ENCODE results near the gene CYSTM1. TPM values are rescaled to one million over a fixed set of nuclear protein-coding genes. Genes with fewer than 3 reads are reported as not detected.

CYSTM1 gene
- total RNA-seq, 2 experiments from 2014 or later, result 15.8 to 18.5 TPM

GRCh38 chr5:140208065-140208464, 33.1 kb downstream of the CYSTM1 start:
- no peak for TF ChIP-seq CTCF (IDR thresholded peaks at IDR 0.05)
- CTCF ChIA-PET, result no interaction called here
- Mint-ChIP-seq H3K4me1 (ENCODE audit: low read depth) (peaks cover 7% of the 10 kb centered on the region), H3K4me3 (no peak overlapping the region), H3K9me3 (no peaks in the 10 kb centered on the region), H3K27ac (no peak overlapping the region), H3K36me3 (ENCODE audit: low read depth) (no peaks in the 10 kb centered on the region), H3K27me3 (no peaks in the 10 kb centered on the region)
- no peak for ATAC-seq
- intact Hi-C loops (cut with micrococcal nuclease), result no loop called here
- POLR2A ChIA-PET, result no interaction called here
- DNase-seq, result no peak

GRCh38 chr5:140213370-140213983, 38.5 kb downstream of the CYSTM1 start:
- Mint-ChIP-seq H3K9me3 (no peaks in the 10 kb centered on the region), H3K4me1 (ENCODE audit: low read depth) (peaks cover 5% of the 10 kb centered on the region), H3K27me3 (no peaks in the 10 kb centered on the region), H3K4me3 (no peak overlapping the region), H3K27ac (no peak overlapping the region), H3K36me3 (ENCODE audit: low read depth) (no peaks in the 10 kb centered on the region)
- CTCF ChIA-PET, result interaction anchor here (0.6 to 2.0 kb wide), 6 partner anchors 17 to 730 kb away, joined by 3 to 7 read pairs (median 4); partner anchors contain the start of gene HBEGF
- peak; percentile 55 for ATAC-seq
- POLR2A ChIA-PET, result no interaction called here
- DNase-seq, result no peak
- TF ChIP-seq CTCF (IDR thresholded peaks at IDR 0.05), result no peak
- intact Hi-C loops (cut with micrococcal nuclease), result no loop called here

GRCh38 chr5:140214831-140215230, 39.8 kb downstream of the CYSTM1 start:
- Mint-ChIP-seq H3K27me3 (no peaks in the 10 kb centered on the region), H3K4me1 (ENCODE audit: low read depth) (peaks cover 9% of the 10 kb centered on the region), H3K9me3 (no peaks in the 10 kb centered on the region), H3K27ac (no peak overlapping the region), H3K4me3 (no peak overlapping the region), H3K36me3 (ENCODE audit: low read depth) (no peaks in the 10 kb centered on the region)
- ATAC-seq (no peak), DNase-seq (no peak)
- CTCF ChIA-PET, result interaction anchor here (0.6 to 0.9 kb wide), 2 partner anchors 28 to 136 kb away, joined by 3 read pairs; no protein-coding TSS in a partner anchor
- no peak for TF ChIP-seq CTCF (IDR thresholded peaks at IDR 0.05)
- POLR2A ChIA-PET, result no interaction called here
- intact Hi-C loops (cut with micrococcal nuclease), result no loop called here

GRCh38 chr5:140215276-140215675, 40.3 kb downstream of the CYSTM1 start:
- Mint-ChIP-seq H3K27ac (no peak overlapping the region), H3K4me1 (ENCODE audit: low read depth) (peaks cover 13% of the 10 kb centered on the region), H3K36me3 (ENCODE audit: low read depth) (no peaks in the 10 kb centered on the region), H3K4me3 (no peak overlapping the region), H3K9me3 (no peaks in the 10 kb centered on the region), H3K27me3 (no peaks in the 10 kb centered on the region)
- POLR2A ChIA-PET, result no interaction called here
- no peak for ATAC-seq
- CTCF ChIA-PET, result interaction anchor here (0.6 to 0.9 kb wide), 2 partner anchors 28 to 136 kb away, joined by 3 read pairs; no protein-coding TSS in a partner anchor
- DNase-seq, result no peak
- intact Hi-C loops (cut with micrococcal nuclease), result no loop called here
- no peak for TF ChIP-seq CTCF (IDR thresholded peaks at IDR 0.05)

GRCh38 chr5:140216478-140217074, 41.6 kb downstream of the CYSTM1 start:
- Mint-ChIP-seq H3K27me3 (no peaks in the 10 kb centered on the region), H3K36me3 (ENCODE audit: low read depth) (no peaks in the 10 kb centered on the region), H3K27ac (no peak overlapping the region), H3K4me3 (no peak overlapping the region), H3K4me1 (ENCODE audit: low read depth) (peaks cover 23% of the 10 kb centered on the region), H3K9me3 (no peaks in the 10 kb centered on the region)
- intact Hi-C loops (cut with micrococcal nuclease), result no loop called here
- DNase-seq, result no peak
- no peak for TF ChIP-seq CTCF (IDR thresholded peaks at IDR 0.05)
- ATAC-seq, result no peak
- ChIA-PET POLR2A (interaction anchor here (0.6 kb wide), 1 partner anchor 203 kb away, joined by 3 read pairs; no protein-coding TSS in a partner anchor), CTCF (interaction anchor here (0.6 to 2.0 kb wide), 6 partner anchors 10 to 278 kb away, joined by 3 to 7 read pairs (median 4); no protein-coding TSS in a partner anchor)
